Measurements from ENCODE around the gene AKAP6.

DNA sequence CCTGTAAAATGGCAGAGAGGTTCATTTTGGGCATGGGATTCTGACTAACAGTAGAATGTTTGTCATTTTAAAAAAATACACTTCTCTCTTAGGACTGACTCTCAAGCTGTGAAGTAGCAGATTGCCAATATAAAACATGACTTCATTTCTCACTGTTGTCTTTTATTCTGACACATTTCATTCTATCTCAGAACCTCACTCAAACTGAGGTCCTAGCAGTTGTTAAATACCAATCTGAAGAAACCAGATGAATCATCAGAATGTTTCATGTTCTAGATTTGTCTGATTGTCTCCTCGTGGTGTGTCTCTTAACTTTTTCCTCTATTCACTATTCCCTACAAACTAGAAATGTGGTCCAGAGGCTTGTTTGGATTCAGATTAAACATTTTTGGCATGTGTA is 333.1 kb downstream of the AKAP6 start:
- TF ChIP-seq POLR2AphosphoS5 (IDR thresholded peaks at IDR 0.05; ENCODE audit: low read depth, low read length) = no peak
- TF ChIP-seq POLR2A (IDR thresholded peaks at IDR 0.05; ENCODE audit: low read depth, low read length) = no peak
- no peak for TF ChIP-seq TAF1 (IDR thresholded peaks at IDR 0.05; ENCODE audit: borderline replicate concordance, low read depth, low read length)
